Stimulated activated CD4-positive, alpha-beta T cell treated with anti-CD3 and anti-CD28 coated beads, Interleukin-2, amount 100 ng/mL, for 4 hours (primary cell): ENCODE data around the gene ERGIC2.
"Not testable (repeated sequence)": the region's sequence is repeated elsewhere in the genome, so short reads cannot be mapped to it uniquely, and the experiment has no call there.

Experiments used
- DNase-seq: peaks from one replicate; pipeline ENCODE4 v3.0.0-alpha.2; 2020; ENCODE audit warnings: low read depth

Gene ERGIC2

GRCh38 chr12:29299633-29300032 is 81.3 kb downstream of the ERGIC2 start:
- DNase-seq: no peak

DNA sequence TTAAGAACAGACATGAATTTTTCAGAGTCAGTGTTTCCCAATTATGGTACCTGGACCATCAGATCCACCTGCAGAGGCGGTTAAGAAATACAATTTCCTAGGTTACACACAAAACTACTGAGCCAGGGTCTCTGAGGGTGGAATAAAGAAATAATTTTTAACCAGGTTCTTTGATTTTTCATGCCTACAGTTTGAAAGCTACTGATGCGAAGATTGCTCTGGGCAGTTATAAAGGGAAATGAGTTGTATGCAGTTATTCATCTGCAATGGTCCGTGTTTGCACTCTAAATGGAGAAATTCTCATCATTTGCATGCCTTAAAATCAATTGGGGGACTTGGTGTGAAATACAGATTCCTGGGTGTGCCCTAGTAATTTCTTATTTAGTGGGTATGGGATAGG is 89.7 kb downstream of the ERGIC2 start:
- DNase-seq: no peak

DNA sequence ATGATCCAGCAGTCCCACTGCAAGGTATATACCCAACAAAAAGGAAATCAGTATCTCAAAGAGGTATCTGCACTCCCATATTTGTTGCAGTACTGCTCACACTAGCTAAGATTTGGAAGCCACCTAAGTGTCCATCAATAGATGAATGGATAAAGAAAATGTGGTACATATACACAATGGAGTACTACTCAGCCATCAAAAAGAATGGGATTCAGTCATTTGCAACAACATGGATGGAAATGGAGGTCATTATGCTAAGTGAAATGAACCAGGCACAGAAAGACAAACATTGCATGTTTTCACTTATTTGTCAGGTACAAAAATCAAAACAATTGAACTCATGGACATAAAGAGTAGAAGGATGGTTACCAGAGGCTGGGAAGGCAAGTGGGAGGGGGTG is 90.5 kb downstream of the ERGIC2 start:
- DNase-seq: not testable (repeated sequence)

- DNase-seq: no peak
Measured at GRCh38 chr12:29288031-29288430, 92.9 kb downstream of the ERGIC2 start.

- DNase-seq: no peak
Measured at GRCh38 chr12:29287622-29288021, 93.3 kb downstream of the ERGIC2 start.
